K562 (cell line): Measurements from ENCODE around the gene LBHD2. TPM values are rescaled to one million over a fixed set of nuclear protein-coding genes. Genes with fewer than 3 reads are reported as not detected.

Source experiments
- NEUROD1 ChIP-seq: fragments of 150-350 bp; IDR thresholded peaks from 2 replicates; pipeline ENCODE4 v1.6.1; 2014; ENCODE audit warnings: borderline replicate concordance, low read length, low read depth; ENCODE audit not compliant: partially characterized antibody
- RBFOX2 ChIP-seq: fragments of 200-400 bp; formaldehyde crosslinking; IDR thresholded peaks from 2 replicates; pipeline ENCODE4 v1.6.1; 2017; ENCODE audit warnings: low read depth, mild to moderate bottlenecking, low read length, moderate library complexity
- YY1 ChIP-seq, 3 experiments: IDR thresholded peaks; 2 replicates each; pipeline ENCODE4 v1.6.1; 2011; ENCODE audit warnings: low read length in 2 of 3, mild to moderate bottlenecking in 2 of 3, moderate library complexity in 2 of 3, borderline replicate concordance in 1 of 3, control low read depth in 1 of 3, low read depth in 1 of 3; ENCODE audit not compliant: insufficient read depth in 3 of 3, insufficient replicate concordance in 2 of 3, control insufficient read depth in 1 of 3, insufficient read length in 1 of 3; ENCODE audit errors: extremely low read depth in 1 of 3
- ZFPM2 ChIP-seq: fragments of 250-450 bp; sonication (Bioruptor Pico); IDR thresholded peaks from 2 replicates; pipeline ENCODE4 v1.5.1; 2022; ENCODE audit warnings: mild to moderate bottlenecking
- polyA plus RNA-seq, 8 experiments: library from polyadenylated mRNA; depleted of rRNA in 4 of 8; stranded (reverse) in 5 of 8; unstranded in 3 of 8; fragments of >200 nt; fragmentation: Nextera tagmentation in 2 of 8; fragmentation: Illumina TruSeq in 1 of 8; extraction: Ambion mirVana in 2 of 8; extraction: Trizol in 1 of 8; gene quantifications; 2 replicates each; pipeline versions ENCODE4 v1.2.1 to v1.2.3, GENCODE V29; 2011 to 2014; ENCODE audit warnings: inconsistent platforms in 1 of 8, missing spikeins in 1 of 8
- total RNA-seq, 7 experiments: library from RNA; depleted of rRNA in 6 of 7; stranded (reverse); fragments of >200 nt in 6 of 7; fragmentation: Illumina TruSeq in 2 of 7; extraction: Trizol in 2 of 7; gene quantifications; 2 replicates each; pipeline versions ENCODE4 v1.2.1 to v1.2.3, GENCODE V29; 2011 to 2021; ENCODE audit warnings: low replicate concordance in 1 of 7
- TF ChIP-seq, protein P1 (sequence below), 2 experiments: fragments of 450-650 bp in 1 of 2; sonication (generic) in 1 of 2; formaldehyde crosslinking in 1 of 2; IDR thresholded peaks; 2 replicates each; pipeline versions ENCODE4 v1.7.1 to v1.9.0; 2016 to 2022; ENCODE audit warnings: inconsistent platforms in 1 of 2, mild to moderate bottlenecking in 1 of 2, missing genetic modification reagents in 1 of 2
- TF ChIP-seq, protein P2 (sequence below): fragments of 250-450 bp; sonication (Bioruptor Pico); IDR thresholded peaks from 2 replicates; pipeline ENCODE4 v1.4.0; 2020; ENCODE audit warnings: mild to moderate bottlenecking, moderate library complexity
- TF ChIP-seq, protein P3 (sequence below): fragments of 250-450 bp; sonication (Bioruptor Pico); IDR thresholded peaks from 2 replicates; pipeline ENCODE4 v1.8.0; 2022; ENCODE audit warnings: inconsistent platforms, mild to moderate bottlenecking, moderate library complexity, borderline replicate concordance
- TF ChIP-seq, protein P4 (sequence below): fragments of 450-650 bp; formaldehyde crosslinking; IDR thresholded peaks from 2 replicates; pipeline ENCODE4 v1.4.0; 2020; ENCODE audit warnings: mild to moderate bottlenecking, moderate library complexity

The LBHD2 gene
- total and polyA plus RNA-seq, 9 of the 15 experiments (the other 6 are each of a cell fraction or from before 2014, with no cell fraction given): not detected

- TF ChIP-seq, protein P1, sequence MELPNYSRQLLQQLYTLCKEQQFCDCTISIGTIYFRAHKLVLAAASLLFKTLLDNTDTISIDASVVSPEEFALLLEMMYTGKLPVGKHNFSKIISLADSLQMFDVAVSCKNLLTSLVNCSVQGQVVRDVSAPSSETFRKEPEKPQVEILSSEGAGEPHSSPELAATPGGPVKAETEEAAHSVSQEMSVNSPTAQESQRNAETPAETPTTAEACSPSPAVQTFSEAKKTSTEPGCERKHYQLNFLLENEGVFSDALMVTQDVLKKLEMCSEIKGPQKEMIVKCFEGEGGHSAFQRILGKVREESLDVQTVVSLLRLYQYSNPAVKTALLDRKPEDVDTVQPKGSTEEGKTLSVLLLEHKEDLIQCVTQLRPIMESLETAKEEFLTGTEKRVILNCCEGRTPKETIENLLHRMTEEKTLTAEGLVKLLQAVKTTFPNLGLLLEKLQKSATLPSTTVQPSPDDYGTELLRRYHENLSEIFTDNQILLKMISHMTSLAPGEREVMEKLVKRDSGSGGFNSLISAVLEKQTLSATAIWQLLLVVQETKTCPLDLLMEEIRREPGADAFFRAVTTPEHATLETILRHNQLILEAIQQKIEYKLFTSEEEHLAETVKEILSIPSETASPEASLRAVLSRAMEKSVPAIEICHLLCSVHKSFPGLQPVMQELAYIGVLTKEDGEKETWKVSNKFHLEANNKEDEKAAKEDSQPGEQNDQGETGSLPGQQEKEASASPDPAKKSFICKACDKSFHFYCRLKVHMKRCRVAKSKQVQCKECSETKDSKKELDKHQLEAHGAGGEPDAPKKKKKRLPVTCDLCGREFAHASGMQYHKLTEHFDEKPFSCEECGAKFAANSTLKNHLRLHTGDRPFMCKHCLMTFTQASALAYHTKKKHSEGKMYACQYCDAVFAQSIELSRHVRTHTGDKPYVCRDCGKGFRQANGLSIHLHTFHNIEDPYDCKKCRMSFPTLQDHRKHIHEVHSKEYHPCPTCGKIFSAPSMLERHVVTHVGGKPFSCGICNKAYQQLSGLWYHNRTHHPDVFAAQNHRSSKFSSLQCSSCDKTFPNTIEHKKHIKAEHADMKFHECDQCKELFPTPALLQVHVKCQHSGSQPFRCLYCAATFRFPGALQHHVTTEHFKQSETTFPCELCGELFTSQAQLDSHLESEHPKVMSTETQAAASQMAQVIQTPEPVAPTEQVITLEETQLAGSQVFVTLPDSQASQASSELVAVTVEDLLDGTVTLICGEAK (IDR thresholded peaks at IDR 0.05): no peak
- TF ChIP-seq, protein P1 (CRISPR knock-in tag; IDR thresholded peaks at IDR 0.05): no peak
- TF ChIP-seq NEUROD1 (no peak), ZFPM2 (CRISPR knock-in tag) (no peak), YY1 (IDR thresholded peaks at IDR 0.05; ENCODE audit: borderline replicate concordance in 1 of 3, control insufficient read depth in 1 of 3, extremely low read depth in 1 of 3, insufficient read depth in 3 of 3, insufficient read length in 1 of 3, insufficient replicate concordance in 2 of 3, low read depth in 1 of 3, low read length in 2 of 3) (no peak), RBFOX2 (no peak)
- TF ChIP-seq, protein P2, sequence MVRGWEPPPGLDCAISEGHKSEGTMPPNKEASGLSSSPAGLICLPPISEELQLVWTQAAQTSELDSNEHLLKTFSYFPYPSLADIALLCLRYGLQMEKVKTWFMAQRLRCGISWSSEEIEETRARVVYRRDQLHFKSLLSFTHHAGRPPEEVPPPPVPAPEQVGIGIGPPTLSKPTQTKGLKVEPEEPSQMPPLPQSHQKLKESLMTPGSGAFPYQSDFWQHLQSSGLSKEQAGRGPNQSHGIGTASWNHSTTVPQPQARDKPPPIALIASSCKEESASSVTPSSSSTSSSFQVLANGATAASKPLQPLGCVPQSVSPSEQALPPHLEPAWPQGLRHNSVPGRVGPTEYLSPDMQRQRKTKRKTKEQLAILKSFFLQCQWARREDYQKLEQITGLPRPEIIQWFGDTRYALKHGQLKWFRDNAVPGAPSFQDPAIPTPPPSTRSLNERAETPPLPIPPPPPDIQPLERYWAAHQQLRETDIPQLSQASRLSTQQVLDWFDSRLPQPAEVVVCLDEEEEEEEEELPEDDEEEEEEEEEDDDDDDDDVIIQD: no peak
- TF ChIP-seq, protein P3, sequence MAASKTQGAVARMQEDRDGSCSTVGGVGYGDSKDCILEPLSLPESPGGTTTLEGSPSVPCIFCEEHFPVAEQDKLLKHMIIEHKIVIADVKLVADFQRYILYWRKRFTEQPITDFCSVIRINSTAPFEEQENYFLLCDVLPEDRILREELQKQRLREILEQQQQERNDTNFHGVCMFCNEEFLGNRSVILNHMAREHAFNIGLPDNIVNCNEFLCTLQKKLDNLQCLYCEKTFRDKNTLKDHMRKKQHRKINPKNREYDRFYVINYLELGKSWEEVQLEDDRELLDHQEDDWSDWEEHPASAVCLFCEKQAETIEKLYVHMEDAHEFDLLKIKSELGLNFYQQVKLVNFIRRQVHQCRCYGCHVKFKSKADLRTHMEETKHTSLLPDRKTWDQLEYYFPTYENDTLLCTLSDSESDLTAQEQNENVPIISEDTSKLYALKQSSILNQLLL (CRISPR knock-in tag): no peak
- TF ChIP-seq, protein P4, sequence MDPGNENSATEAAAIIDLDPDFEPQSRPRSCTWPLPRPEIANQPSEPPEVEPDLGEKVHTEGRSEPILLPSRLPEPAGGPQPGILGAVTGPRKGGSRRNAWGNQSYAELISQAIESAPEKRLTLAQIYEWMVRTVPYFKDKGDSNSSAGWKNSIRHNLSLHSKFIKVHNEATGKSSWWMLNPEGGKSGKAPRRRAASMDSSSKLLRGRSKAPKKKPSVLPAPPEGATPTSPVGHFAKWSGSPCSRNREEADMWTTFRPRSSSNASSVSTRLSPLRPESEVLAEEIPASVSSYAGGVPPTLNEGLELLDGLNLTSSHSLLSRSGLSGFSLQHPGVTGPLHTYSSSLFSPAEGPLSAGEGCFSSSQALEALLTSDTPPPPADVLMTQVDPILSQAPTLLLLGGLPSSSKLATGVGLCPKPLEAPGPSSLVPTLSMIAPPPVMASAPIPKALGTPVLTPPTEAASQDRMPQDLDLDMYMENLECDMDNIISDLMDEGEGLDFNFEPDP (CRISPR knock-in tag): no peak
These were observed 32.0 kb downstream of the LBHD2 start (continued) for GRCh38 chr14:103115845-103116572.
